K562 (cell line): ENCODE results near the gene RAI1. TPM values are rescaled to one million over a fixed set of nuclear protein-coding genes. Genes with fewer than 3 reads are reported as not detected.

Experiments
- ARNT ChIP-seq, 2 experiments: fragments of 450-650 bp; IDR thresholded peaks; 2 replicates each; pipeline ENCODE4 v1.6.1; 2016; ENCODE audit warnings: mild to moderate bottlenecking in 1 of 2
- DNMT1 ChIP-seq: fragments of 450-650 bp; IDR thresholded peaks from 2 replicates; pipeline ENCODE4 v1.6.1; 2016; ENCODE audit warnings: antibody characterized with exemption, mild to moderate bottlenecking
- ETV6 ChIP-seq, 3 experiments: fragments of 150-350 bp in 1 of 3; sonication (generic) in 1 of 3; formaldehyde crosslinking in 1 of 3; IDR thresholded peaks; 2 replicates each; pipeline versions ENCODE4 v1.6.1 to v1.8.0; 2014 to 2022; ENCODE audit warnings: borderline replicate concordance in 2 of 3, low read depth in 2 of 3, antibody characterized with exemption in 1 of 3, low read length in 1 of 3, mild to moderate bottlenecking in 1 of 3, missing genetic modification reagents in 1 of 3
- HNRNPL ChIP-seq: fragments of 200-400 bp; formaldehyde crosslinking; IDR thresholded peaks from 2 replicates; pipeline ENCODE4 v1.6.1; 2017; ENCODE audit warnings: low read depth, mild to moderate bottlenecking, low read length
- TEAD2 ChIP-seq: fragments of 450-650 bp; IDR thresholded peaks from 2 replicates; pipeline ENCODE4 v1.6.1; 2016; ENCODE audit warnings: missing genetic modification characterization, control low read depth, missing compliant biosample characterization
- polyA plus RNA-seq, 8 experiments: library from polyadenylated mRNA; depleted of rRNA in 4 of 8; stranded (reverse) in 5 of 8; unstranded in 3 of 8; fragments of >200 nt; fragmentation: Nextera tagmentation in 2 of 8; fragmentation: Illumina TruSeq in 1 of 8; extraction: Ambion mirVana in 2 of 8; extraction: Trizol in 1 of 8; gene quantifications; 2 replicates each; pipeline versions ENCODE4 v1.2.1 to v1.2.3, GENCODE V29; 2011 to 2014; ENCODE audit warnings: inconsistent platforms in 1 of 8, missing spikeins in 1 of 8
- total RNA-seq, 7 experiments: library from RNA; depleted of rRNA in 6 of 7; stranded (reverse); fragments of >200 nt in 6 of 7; fragmentation: Illumina TruSeq in 2 of 7; extraction: Trizol in 2 of 7; gene quantifications; 2 replicates each; pipeline versions ENCODE4 v1.2.1 to v1.2.3, GENCODE V29; 2011 to 2021; ENCODE audit warnings: low replicate concordance in 1 of 7
- TF ChIP-seq, protein P1 (sequence below): fragments of 250-450 bp; sonication (Bioruptor Pico); IDR thresholded peaks from 2 replicates; pipeline ENCODE4 v1.5.0; 2021
- TF ChIP-seq, protein P2 (sequence below): fragments of 450-650 bp; IDR thresholded peaks from 2 replicates; pipeline ENCODE4 v1.6.1; 2017; ENCODE audit warnings: antibody characterized with exemption
- TF ChIP-seq, protein P3 (sequence below): fragments of 450-650 bp; formaldehyde crosslinking; conservative IDR thresholded peaks from 2 replicates; pipeline ENCODE4 v1.4.0; 2022; ENCODE audit warnings: mild to moderate bottlenecking, missing genetic modification characterization

Gene RAI1
- total and polyA plus RNA-seq, 9 of the 15 experiments (the other 6 are each of a cell fraction or from before 2014, with no cell fraction given) = 0.68 to 19.9 (median 5.5) TPM

DNA sequence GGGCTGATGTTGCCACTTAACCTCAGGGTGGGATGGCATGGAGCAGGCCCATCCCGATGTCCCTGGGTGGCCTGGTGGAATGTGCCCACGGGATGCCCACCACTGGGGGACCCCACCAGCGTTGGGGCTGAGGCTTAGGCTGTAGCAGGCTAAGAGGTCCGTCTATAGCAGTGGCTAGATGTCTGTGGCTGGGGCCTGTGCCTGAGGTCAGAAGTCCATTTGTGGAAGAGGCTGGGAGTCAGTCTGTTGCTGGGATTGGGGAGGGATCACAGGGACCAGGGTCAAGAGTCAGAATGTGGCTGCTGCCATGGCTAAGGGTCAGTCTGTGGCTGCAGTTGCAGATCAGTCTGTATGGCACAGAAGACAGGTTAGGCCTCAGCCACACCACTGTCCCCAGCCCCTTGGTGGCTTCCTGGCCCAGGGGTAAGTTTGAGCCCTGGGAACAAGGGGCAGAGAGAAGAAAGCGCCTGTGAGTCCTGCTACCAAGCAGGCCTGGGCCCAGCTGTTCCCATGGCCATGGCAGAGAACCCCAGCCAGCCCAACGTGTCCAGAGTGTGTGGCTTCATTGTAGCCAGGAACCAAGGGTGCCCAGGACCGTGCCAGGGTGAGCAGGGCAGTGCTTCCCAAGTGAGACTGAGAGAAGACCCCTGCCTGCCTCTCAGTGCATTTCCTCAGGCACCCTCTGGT, 35.7 kb downstream of the RAI1 start (continued):
- TF ChIP-seq, protein P1, sequence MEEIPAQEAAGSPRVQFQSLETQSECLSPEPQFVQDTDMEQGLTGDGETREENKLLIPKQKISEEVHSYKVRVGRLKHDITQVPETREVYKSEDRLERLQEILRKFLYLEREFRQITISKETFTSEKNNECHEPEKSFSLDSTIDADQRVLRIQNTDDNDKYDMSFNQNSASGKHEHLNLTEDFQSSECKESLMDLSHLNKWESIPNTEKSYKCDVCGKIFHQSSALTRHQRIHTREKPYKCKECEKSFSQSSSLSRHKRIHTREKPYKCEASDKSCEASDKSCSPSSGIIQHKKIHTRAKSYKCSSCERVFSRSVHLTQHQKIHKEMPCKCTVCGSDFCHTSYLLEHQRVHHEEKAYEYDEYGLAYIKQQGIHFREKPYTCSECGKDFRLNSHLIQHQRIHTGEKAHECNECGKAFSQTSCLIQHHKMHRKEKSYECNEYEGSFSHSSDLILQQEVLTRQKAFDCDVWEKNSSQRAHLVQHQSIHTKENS = no peak
- TF ChIP-seq ARNT (IDR thresholded peaks at IDR 0.05) (no peak), ETV6 (IDR thresholded peaks at IDR 0.05; ENCODE audit: borderline replicate concordance in 1 of 2, low read depth in 2 of 2, low read length in 1 of 2) (no peak), ETV6 (CRISPR knock-in tag; IDR thresholded peaks at IDR 0.05; ENCODE audit: borderline replicate concordance) (no peak), HNRNPL (no peak), DNMT1 (no peak), TEAD2 (no peak)
- TF ChIP-seq, protein P2, sequence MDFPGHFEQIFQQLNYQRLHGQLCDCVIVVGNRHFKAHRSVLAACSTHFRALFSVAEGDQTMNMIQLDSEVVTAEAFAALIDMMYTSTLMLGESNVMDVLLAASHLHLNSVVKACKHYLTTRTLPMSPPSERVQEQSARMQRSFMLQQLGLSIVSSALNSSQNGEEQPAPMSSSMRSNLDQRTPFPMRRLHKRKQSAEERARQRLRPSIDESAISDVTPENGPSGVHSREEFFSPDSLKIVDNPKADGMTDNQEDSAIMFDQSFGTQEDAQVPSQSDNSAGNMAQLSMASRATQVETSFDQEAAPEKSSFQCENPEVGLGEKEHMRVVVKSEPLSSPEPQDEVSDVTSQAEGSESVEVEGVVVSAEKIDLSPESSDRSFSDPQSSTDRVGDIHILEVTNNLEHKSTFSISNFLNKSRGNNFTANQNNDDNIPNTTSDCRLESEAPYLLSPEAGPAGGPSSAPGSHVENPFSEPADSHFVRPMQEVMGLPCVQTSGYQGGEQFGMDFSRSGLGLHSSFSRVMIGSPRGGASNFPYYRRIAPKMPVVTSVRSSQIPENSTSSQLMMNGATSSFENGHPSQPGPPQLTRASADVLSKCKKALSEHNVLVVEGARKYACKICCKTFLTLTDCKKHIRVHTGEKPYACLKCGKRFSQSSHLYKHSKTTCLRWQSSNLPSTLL = no peak
- TF ChIP-seq, protein P3, sequence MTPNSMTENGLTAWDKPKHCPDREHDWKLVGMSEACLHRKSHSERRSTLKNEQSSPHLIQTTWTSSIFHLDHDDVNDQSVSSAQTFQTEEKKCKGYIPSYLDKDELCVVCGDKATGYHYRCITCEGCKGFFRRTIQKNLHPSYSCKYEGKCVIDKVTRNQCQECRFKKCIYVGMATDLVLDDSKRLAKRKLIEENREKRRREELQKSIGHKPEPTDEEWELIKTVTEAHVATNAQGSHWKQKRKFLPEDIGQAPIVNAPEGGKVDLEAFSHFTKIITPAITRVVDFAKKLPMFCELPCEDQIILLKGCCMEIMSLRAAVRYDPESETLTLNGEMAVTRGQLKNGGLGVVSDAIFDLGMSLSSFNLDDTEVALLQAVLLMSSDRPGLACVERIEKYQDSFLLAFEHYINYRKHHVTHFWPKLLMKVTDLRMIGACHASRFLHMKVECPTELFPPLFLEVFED = no peak
